ENCODE results near the gene CYB561.

CYB561 gene

GRCh38 chr17:63436523-63437110 lies 9.5 kb downstream of the CYB561 start:
- Mint-ChIP-seq H3K27ac (peak overlapping the region; percentile 26), H3K36me3 (ENCODE audit: low read depth) (peaks cover 8% of the 10 kb centered on the region), H3K4me3 (no peak overlapping the region), H3K27me3 (ENCODE audit: low read depth) (no peaks in the 10 kb centered on the region), H3K9me3 (no peaks in the 10 kb centered on the region), H3K4me1 (ENCODE audit: low read depth) (peaks cover 42% of the 10 kb centered on the region)

- Mint-ChIP-seq H3K27ac (no peak overlapping the region), H3K9me3 (no peaks in the 10 kb centered on the region), H3K4me3 (no peak overlapping the region), H3K4me1 (ENCODE audit: low read depth) (peaks cover 39% of the 10 kb centered on the region), H3K27me3 (ENCODE audit: low read depth) (no peaks in the 10 kb centered on the region), H3K36me3 (ENCODE audit: low read depth) (peaks cover 8% of the 10 kb centered on the region)
Measured at GRCh38 chr17:63435681-63436522, 10.2 kb downstream of the CYB561 start.

DNA sequence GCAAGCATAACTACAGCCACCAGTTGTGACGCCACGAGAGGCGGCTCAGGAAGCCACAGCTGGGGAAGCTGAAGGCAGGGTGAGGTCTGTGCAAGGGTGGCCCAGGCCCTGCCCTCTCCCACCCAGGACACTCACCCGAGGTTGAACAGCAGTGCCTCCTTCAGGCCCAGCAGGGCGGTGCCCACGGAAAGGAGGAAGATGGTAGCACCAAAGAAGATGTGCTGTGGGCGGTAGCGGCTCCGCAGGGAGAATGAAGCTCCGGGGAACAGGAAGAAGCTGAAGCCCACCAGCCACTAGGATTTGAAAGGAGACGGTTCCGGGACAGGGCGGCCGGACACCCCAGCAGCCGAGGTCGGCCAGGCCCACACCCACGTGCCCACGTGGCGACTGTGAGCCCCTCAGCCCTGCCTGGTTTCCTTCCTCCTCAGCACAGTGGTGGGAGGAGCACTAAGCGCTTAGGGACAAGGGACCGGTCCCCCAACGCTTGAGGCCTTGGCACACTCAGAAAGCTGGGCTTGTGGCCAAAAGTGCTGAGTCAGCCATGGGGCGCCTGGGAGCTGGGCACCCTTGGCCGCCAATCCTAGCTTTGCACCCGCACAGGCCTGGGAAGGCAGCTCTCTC lies 11.0 kb downstream of the CYB561 start:
- Mint-ChIP-seq H3K27ac (peak overlapping the region; percentile 85), H3K36me3 (ENCODE audit: low read depth) (peaks cover 7% of the 10 kb centered on the region), H3K4me3 (peak overlapping the region; percentile 23), H3K9me3 (no peaks in the 10 kb centered on the region), H3K27me3 (ENCODE audit: low read depth) (no peaks in the 10 kb centered on the region), H3K4me1 (ENCODE audit: low read depth) (peaks cover 36% of the 10 kb centered on the region)

GRCh38 chr17:63433746-63434591 lies 12.1 kb downstream of the CYB561 start:
- H3K27ac Mint-ChIP-seq = peak overlapping the region; percentile 21
- peaks cover 32% of the 10 kb centered on the region for H3K4me1 Mint-ChIP-seq (ENCODE audit: low read depth)
- H3K27me3 Mint-ChIP-seq (ENCODE audit: low read depth) = no peaks in the 10 kb centered on the region
- H3K9me3 Mint-ChIP-seq = no peaks in the 10 kb centered on the region
- H3K4me3 Mint-ChIP-seq = no peak overlapping the region
- peaks cover 5% of the 10 kb centered on the region for H3K36me3 Mint-ChIP-seq (ENCODE audit: low read depth)

DNA sequence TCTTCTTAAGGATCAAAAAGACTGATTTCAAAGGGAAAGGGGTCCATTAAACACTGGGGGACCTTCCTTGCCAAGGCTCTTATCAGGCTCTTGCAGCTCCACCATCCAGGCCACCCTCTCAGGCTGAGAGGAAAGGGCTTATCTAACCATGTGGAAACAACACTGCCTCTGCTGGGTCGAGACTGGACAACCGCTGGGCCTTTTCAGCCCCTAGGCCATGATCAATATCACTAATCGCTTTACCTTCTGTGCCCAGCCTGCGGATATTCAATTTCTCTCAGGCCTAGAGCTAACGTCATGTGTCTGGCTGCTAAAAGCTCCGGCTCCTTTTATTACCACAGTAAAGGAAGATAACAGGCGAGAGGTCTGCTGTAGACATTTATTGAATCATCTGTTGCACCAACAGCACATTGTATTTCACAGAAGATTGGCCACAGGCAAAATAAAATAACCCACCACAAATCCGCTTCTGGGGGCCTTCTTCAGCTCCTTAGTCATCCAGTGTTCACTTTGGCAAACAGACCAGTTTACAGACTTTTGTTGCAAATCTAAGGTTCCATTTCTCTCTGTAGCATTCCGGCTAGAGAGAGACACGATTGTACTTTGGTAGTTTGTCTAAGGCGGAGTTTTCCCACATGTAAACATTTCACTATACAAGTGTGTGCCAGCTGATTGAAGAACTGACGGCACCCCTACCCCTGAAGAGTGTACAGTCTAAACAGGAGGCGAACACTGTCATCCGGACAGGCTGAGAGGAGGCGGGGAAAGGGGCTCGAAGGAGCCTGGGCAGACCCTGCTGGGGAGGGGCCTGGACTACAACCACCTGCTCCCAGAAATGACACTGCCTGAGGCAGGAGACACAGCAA lies 13.9 kb downstream of the CYB561 start:
- H3K36me3 Mint-ChIP-seq (ENCODE audit: low read depth) = peaks cover 5% of the 10 kb centered on the region
- H3K4me3 Mint-ChIP-seq = no peak overlapping the region
- H3K4me1 Mint-ChIP-seq (ENCODE audit: low read depth) = peaks cover 46% of the 10 kb centered on the region
- H3K27me3 Mint-ChIP-seq (ENCODE audit: low read depth) = no peaks in the 10 kb centered on the region
- no peak overlapping the region for H3K27ac Mint-ChIP-seq
- no peaks in the 10 kb centered on the region for H3K9me3 Mint-ChIP-seq

- H3K36me3 Mint-ChIP-seq (ENCODE audit: low read depth) = peaks cover 5% of the 10 kb centered on the region
- no peak overlapping the region for H3K27ac Mint-ChIP-seq
- H3K27me3 Mint-ChIP-seq (ENCODE audit: low read depth) = no peaks in the 10 kb centered on the region
- no peaks in the 10 kb centered on the region for H3K9me3 Mint-ChIP-seq
- peaks cover 52% of the 10 kb centered on the region for H3K4me1 Mint-ChIP-seq (ENCODE audit: low read depth)
- no peak overlapping the region for H3K4me3 Mint-ChIP-seq
Measured at GRCh38 chr17:63431618-63431938, 14.5 kb downstream of the CYB561 start.

GRCh38 chr17:63430223-63430622 lies 15.9 kb downstream of the CYB561 start:
- Mint-ChIP-seq H3K27ac (peak overlapping the region; percentile 31), H3K9me3 (no peaks in the 10 kb centered on the region), H3K36me3 (ENCODE audit: low read depth) (peaks cover 5% of the 10 kb centered on the region), H3K27me3 (ENCODE audit: low read depth) (peaks cover 3% of the 10 kb centered on the region), H3K4me3 (no peak overlapping the region), H3K4me1 (ENCODE audit: low read depth) (peaks cover 57% of the 10 kb centered on the region)

DNA sequence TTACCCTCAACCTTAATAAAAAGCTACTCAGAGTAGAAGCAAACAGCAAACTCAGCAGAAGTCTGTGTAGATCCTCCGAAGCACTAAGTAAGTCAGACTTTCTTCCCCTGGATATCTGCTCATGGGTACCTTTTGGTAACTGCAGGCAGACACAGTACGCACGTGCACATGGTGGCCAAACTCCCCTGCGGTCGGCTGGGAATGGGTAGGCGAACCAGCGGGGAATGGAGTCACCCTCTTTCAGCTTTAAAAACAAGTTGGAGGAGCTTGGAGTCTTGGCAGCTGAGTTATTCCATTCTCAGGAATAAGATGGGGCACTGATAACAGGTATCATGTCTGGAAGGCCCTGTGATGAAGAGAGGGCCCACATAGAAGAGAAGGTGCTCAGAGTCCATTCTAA lies 16.3 kb downstream of the CYB561 start:
- H3K9me3 Mint-ChIP-seq = no peaks in the 10 kb centered on the region
- H3K27ac Mint-ChIP-seq = no peak overlapping the region
- no peak overlapping the region for H3K4me3 Mint-ChIP-seq
- peaks cover 54% of the 10 kb centered on the region for H3K4me1 Mint-ChIP-seq (ENCODE audit: low read depth)
- peaks cover 2% of the 10 kb centered on the region for H3K36me3 Mint-ChIP-seq (ENCODE audit: low read depth)
- H3K27me3 Mint-ChIP-seq (ENCODE audit: low read depth) = peaks cover 3% of the 10 kb centered on the region

- peak overlapping the region; percentile 24 for H3K27ac Mint-ChIP-seq
- peaks cover 2% of the 10 kb centered on the region for H3K36me3 Mint-ChIP-seq (ENCODE audit: low read depth)
- peaks cover 17% of the 10 kb centered on the region for H3K27me3 Mint-ChIP-seq (ENCODE audit: low read depth)
- H3K4me1 Mint-ChIP-seq (ENCODE audit: low read depth) = peaks cover 39% of the 10 kb centered on the region
- H3K9me3 Mint-ChIP-seq = no peaks in the 10 kb centered on the region
- H3K4me3 Mint-ChIP-seq = peak overlapping the region; percentile 19
Measured at GRCh38 chr17:63426917-63427308, 19.2 kb downstream of the CYB561 start.

DNA sequence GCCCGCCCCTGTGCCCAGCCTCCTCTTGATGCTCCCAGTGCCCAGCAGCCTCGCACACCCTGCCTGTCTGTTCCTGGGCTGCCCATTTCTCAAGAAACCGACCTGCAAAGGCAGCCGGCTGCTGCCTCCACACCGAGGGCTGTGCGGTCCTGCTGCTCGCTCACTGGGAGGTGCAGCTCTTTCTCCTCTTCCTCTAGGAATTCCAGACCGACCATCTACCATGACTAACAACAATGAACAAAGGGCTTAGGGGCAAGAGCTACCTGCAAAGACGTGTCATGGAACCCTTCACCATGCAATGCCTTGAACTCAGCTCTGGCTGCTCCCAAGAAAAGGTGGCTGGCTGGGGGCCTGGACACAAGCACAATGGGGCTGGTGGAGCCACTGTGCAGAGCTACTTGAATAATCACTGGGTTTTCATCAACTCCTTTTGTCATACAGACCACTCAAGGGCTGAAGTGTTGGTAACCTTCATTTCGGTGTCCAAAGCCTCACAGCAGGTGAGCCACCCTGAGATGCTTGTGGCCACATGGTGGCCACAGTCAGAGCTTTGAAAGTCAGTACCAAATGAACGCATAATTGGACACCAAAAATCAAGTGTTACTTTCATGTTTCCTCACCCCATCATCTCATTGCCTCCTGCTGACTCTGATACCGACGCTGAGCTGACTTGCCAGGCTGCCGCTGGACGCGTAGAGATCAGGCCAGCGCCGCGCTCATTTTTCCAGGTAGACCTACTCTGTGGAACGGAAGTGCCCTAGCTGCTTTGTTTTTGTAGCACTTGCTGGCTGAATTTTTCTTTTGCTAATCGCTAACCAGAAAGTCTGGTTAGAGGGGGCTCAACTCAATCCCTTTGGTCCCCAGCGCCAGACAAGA lies 19.8 kb downstream of the CYB561 start:
- Mint-ChIP-seq H3K36me3 (ENCODE audit: low read depth) (peaks cover 3% of the 10 kb centered on the region), H3K27ac (no peak overlapping the region), H3K9me3 (no peaks in the 10 kb centered on the region), H3K27me3 (ENCODE audit: low read depth) (peaks cover 17% of the 10 kb centered on the region), H3K4me3 (no peak overlapping the region), H3K4me1 (ENCODE audit: low read depth) (peaks cover 41% of the 10 kb centered on the region)

DNA sequence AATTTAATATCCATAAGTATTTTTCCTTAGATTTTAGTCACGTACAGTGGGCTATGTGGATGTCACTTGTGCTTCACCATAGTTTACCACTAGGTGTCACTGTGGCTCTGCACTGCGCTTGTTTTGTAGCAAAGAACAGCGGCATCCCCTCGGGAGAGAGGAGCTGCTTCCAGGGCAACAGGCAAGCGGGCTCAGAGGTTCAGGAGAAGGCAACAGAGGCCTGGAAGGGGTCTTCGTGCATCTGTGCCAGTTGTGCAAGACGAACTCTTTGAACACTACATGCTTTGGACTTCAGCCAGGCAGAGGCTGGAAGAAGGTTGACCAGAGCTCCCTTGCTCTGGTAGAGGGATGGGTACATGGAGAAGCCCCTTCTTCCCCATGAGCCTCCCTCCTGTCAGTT lies 20.6 kb downstream of the CYB561 start:
- no peak overlapping the region for H3K27ac Mint-ChIP-seq
- H3K4me1 Mint-ChIP-seq (ENCODE audit: low read depth) = peaks cover 44% of the 10 kb centered on the region

DNA sequence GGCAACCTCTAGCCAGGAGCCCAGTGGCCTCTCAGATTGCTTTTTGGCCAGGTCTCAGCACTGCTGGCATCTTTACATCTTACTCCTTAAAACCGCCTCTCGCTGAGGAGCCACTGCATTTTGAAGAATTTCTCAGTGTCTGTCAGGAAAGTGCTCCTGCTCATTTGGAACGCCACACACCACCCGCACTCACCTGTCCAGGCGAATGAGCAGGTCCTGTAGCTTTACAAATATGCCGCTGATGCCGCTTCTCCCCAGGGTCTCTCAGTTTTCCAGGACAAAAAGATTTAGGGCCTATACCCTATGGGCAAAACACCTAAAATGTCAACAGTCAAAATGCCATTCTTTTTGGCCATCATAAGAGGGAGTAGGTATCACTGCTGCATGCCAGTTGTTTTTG lies 22.1 kb downstream of the CYB561 start:
- peaks cover 2% of the 10 kb centered on the region for H3K36me3 Mint-ChIP-seq (ENCODE audit: low read depth)
- no peak overlapping the region for H3K27ac Mint-ChIP-seq
- H3K27me3 Mint-ChIP-seq (ENCODE audit: low read depth) = peaks cover 17% of the 10 kb centered on the region
- H3K4me3 Mint-ChIP-seq = no peak overlapping the region
- H3K4me1 Mint-ChIP-seq (ENCODE audit: low read depth) = peaks cover 47% of the 10 kb centered on the region
- H3K9me3 Mint-ChIP-seq = no peaks in the 10 kb centered on the region

More for the DNA sequence above, 20.6 kb downstream of the CYB561 start:
- H3K9me3 Mint-ChIP-seq = no peaks in the 10 kb centered on the region
- peaks cover 4% of the 10 kb centered on the region for H3K36me3 Mint-ChIP-seq (ENCODE audit: low read depth)
- peak overlapping the region; percentile 28 for H3K4me3 Mint-ChIP-seq
- H3K27me3 Mint-ChIP-seq (ENCODE audit: low read depth) = peaks cover 17% of the 10 kb centered on the region

Measured in T-helper 1 cell treated with Interleukin-12 subunit alpha and Interleukin-12 subunit beta and Interleukin-4 antibody, amounts not matched to agents 30 μg/mL and 1 μg/mL, for 36 hours (primary cell).